HepG2 (cell line): ENCODE measurements around the gene ANO4. TPM values are rescaled to one million over a fixed set of nuclear protein-coding genes. Genes with fewer than 3 reads are reported as not detected.
A peak's percentile ranks its signal among the peaks of the same experiment; 100 is the strongest.

Experiments
- ATF3 ChIP-seq: sonication (generic); formaldehyde crosslinking; IDR thresholded peaks from 2 replicates; pipeline ENCODE4 v1.4.0; 2020; ENCODE audit warnings: missing genetic modification reagents
- DR1 ChIP-seq: sonication (generic); formaldehyde crosslinking; IDR thresholded peaks from 2 replicates; pipeline ENCODE4 v1.8.0; 2021; ENCODE audit warnings: mild to moderate bottlenecking, missing genetic modification reagents, inconsistent platforms
- ELF4 ChIP-seq: sonication (generic); formaldehyde crosslinking; IDR thresholded peaks from 2 replicates; pipeline ENCODE4 v1.5.0; 2020; ENCODE audit warnings: missing genetic modification reagents, mild to moderate bottlenecking, moderate library complexity, borderline replicate concordance
- FOSL1 ChIP-seq: sonication (generic); formaldehyde crosslinking; IDR thresholded peaks from 2 replicates; pipeline ENCODE4 v1.9.0; 2021; ENCODE audit warnings: missing genetic modification reagents, borderline replicate concordance
- HNF4G ChIP-seq, 2 experiments: sonication (generic) in 1 of 2; formaldehyde crosslinking in 1 of 2; IDR thresholded peaks; 2 replicates each; pipeline versions ENCODE4 v1.4.0 to v1.6.1; 2011 to 2020; ENCODE audit warnings: borderline replicate concordance in 2 of 2, low read depth in 2 of 2, mild to moderate bottlenecking in 2 of 2, low read length in 1 of 2, missing genetic modification reagents in 1 of 2, moderate library complexity in 1 of 2
- JUND ChIP-seq: sonication (generic); formaldehyde crosslinking; IDR thresholded peaks from 2 replicates; pipeline ENCODE4 v1.8.0; 2022; ENCODE audit warnings: mild to moderate bottlenecking, missing genetic modification reagents
- MXD4 ChIP-seq: IDR thresholded peaks from 2 replicates; pipeline ENCODE4 v1.6.1; 2016; ENCODE audit warnings: mild to moderate bottlenecking, missing biosample characterization, missing genetic modification reagents
- NCOR1 ChIP-seq: fragments of 200-600 bp; sonication (generic); IDR thresholded peaks from 2 replicates; pipeline ENCODE4 v1.7.0; 2017; ENCODE audit warnings: antibody characterized with exemption, low read length, borderline replicate concordance
- NFIB ChIP-seq: sonication (generic); formaldehyde crosslinking; IDR thresholded peaks from 2 replicates; pipeline ENCODE4 v1.9.0; 2021; ENCODE audit warnings: missing genetic modification reagents, mild to moderate bottlenecking, borderline replicate concordance
- SNAI1 ChIP-seq: sonication (generic); formaldehyde crosslinking; IDR thresholded peaks from 2 replicates; pipeline ENCODE4 v1.5.0; 2020; ENCODE audit warnings: mild to moderate bottlenecking, missing genetic modification reagents, borderline replicate concordance
- SOX5 ChIP-seq: IDR thresholded peaks from 2 replicates; pipeline ENCODE4 v1.6.1; 2016; ENCODE audit warnings: borderline replicate concordance
- SSRP1 ChIP-seq: IDR thresholded peaks from 2 replicates; pipeline ENCODE4 v1.6.1; 2016; ENCODE audit warnings: control low read depth
- ZFP36 ChIP-seq: fragments of 150-350 bp; IDR thresholded peaks from 2 replicates; pipeline ENCODE4 v1.6.1; 2018; ENCODE audit warnings: borderline replicate concordance, low read length, low read depth; ENCODE audit not compliant: partially characterized antibody
- ZNF207 ChIP-seq: fragments of 450-650 bp; IDR thresholded peaks from 2 replicates; pipeline ENCODE4 v1.6.1; 2016; ENCODE audit warnings: antibody characterized with exemption, borderline replicate concordance
- ZNF234 ChIP-seq: sonication (generic); formaldehyde crosslinking; conservative IDR thresholded peaks from 2 replicates; pipeline ENCODE4 v1.5.1; 2020; ENCODE audit warnings: mild to moderate bottlenecking, missing genetic modification reagents
- ZNF574 ChIP-seq: sonication (generic); formaldehyde crosslinking; IDR thresholded peaks from 2 replicates; pipeline ENCODE4 v1.4.0; 2020; ENCODE audit warnings: missing genetic modification reagents
- ZNF788 ChIP-seq: sonication (generic); formaldehyde crosslinking; IDR thresholded peaks from 2 replicates; pipeline ENCODE4 v1.5.0; 2020; ENCODE audit warnings: mild to moderate bottlenecking, missing genetic modification reagents, borderline replicate concordance
- polyA plus RNA-seq, 8 experiments: library from polyadenylated mRNA; depleted of rRNA in 3 of 8; stranded (reverse) in 7 of 8; unstranded in 1 of 8; fragments of >200 nt; fragmentation: Illumina TruSeq in 4 of 8; extraction: Trizol in 4 of 8; gene quantifications; 2 replicates each; pipeline versions ENCODE4 v1.2.1 to v1.2.3, GENCODE V29; 2011 to 2016; ENCODE audit warnings: low read depth in 4 of 8, missing spikeins in 1 of 8, mixed read lengths in 1 of 8; ENCODE audit not compliant: insufficient read depth in 1 of 8
- total RNA-seq, 5 experiments: library from RNA; depleted of rRNA; stranded (reverse); fragments of >200 nt; fragmentation: Illumina TruSeq; extraction: Trizol; gene quantifications; 2 replicates each; pipeline ENCODE4 v1.2.3, GENCODE V29; 2016; ENCODE audit warnings: low read depth in 1 of 5
- TF ChIP-seq, protein P1 (sequence below): IDR thresholded peaks from 2 replicates; pipeline ENCODE4 v1.6.1; 2012; ENCODE audit warnings: low read length, improper control_type of control experiment
- TF ChIP-seq, protein P2 (sequence below): sonication (generic); formaldehyde crosslinking; IDR thresholded peaks from 2 replicates; pipeline ENCODE4 v1.8.0; 2023; ENCODE audit warnings: mild to moderate bottlenecking, missing genetic modification reagents

Gene ANO4
- total and polyA plus RNA-seq, 2 of the 13 experiments (the other 11 are each of a cell fraction or from before 2014, with no cell fraction given), result not detected

GRCh38 chr12:101051901-101052550 lies 257.4 kb downstream of the ANO4 start (continued):
- TF ChIP-seq NCOR1 (peak; percentile 47; the same call in 1 of the 2 replicates), FOSL1 (CRISPR knock-in tag) (peak; percentile 75), NFIB (CRISPR knock-in tag) (no peak), ZNF207 (no peak), SSRP1 (no peak), ATF3 (CRISPR knock-in tag) (0 out of 2 replicates have a peak, but pooled peaks have one; percentile 26), SNAI1 (no peak), ZFP36 (no peak), ZNF234 (no peak), ELF4 (no peak), HNF4G (IDR thresholded peaks at IDR 0.05; ENCODE audit: borderline replicate concordance, low read depth, low read length) (peak; percentile 46; the same call in 1 of the 2 replicates), HNF4G (CRISPR knock-in tag; IDR thresholded peaks at IDR 0.05; ENCODE audit: borderline replicate concordance, low read depth) (no peak), SOX5 (CRISPR knock-in tag) (peak; percentile 26; the same call in 1 of the 2 replicates), ZNF788 (CRISPR knock-in tag) (no peak), JUND (CRISPR knock-in tag) (0 out of 2 replicates have a peak, but pooled peaks have one; percentile 34), DR1 (no peak), ZNF574 (no peak), MXD4 (CRISPR knock-in tag) (no peak)
- TF ChIP-seq, protein P1, sequence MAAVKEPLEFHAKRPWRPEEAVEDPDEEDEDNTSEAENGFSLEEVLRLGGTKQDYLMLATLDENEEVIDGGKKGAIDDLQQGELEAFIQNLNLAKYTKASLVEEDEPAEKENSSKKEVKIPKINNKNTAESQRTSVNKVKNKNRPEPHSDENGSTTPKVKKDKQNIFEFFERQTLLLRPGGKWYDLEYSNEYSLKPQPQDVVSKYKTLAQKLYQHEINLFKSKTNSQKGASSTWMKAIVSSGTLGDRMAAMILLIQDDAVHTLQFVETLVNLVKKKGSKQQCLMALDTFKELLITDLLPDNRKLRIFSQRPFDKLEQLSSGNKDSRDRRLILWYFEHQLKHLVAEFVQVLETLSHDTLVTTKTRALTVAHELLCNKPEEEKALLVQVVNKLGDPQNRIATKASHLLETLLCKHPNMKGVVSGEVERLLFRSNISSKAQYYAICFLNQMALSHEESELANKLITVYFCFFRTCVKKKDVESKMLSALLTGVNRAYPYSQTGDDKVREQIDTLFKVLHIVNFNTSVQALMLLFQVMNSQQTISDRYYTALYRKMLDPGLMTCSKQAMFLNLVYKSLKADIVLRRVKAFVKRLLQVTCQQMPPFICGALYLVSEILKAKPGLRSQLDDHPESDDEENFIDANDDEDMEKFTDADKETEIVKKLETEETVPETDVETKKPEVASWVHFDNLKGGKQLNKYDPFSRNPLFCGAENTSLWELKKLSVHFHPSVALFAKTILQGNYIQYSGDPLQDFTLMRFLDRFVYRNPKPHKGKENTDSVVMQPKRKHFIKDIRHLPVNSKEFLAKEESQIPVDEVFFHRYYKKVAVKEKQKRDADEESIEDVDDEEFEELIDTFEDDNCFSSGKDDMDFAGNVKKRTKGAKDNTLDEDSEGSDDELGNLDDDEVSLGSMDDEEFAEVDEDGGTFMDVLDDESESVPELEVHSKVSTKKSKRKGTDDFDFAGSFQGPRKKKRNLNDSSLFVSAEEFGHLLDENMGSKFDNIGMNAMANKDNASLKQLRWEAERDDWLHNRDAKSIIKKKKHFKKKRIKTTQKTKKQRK, result no peak
- TF ChIP-seq, protein P2, sequence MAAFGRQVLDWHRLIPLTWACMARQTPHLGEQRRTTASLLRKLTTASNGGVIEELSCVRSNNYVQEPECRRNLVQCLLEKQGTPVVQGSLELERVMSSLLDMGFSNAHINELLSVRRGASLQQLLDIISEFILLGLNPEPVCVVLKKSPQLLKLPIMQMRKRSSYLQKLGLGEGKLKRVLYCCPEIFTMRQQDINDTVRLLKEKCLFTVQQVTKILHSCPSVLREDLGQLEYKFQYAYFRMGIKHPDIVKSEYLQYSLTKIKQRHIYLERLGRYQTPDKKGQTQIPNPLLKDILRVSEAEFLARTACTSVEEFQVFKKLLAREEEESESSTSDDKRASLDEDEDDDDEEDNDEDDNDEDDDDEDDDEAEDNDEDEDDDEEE (CRISPR knock-in tag), result no peak
